EH (cell line): ENCODE results near the gene GCDH.

Experiments used
- DNase-seq: peaks from one replicate; pipeline ENCODE4 v3.0.0-alpha.2; 2015; ENCODE audit warnings: low read depth

Gene GCDH

GRCh38 chr19:12940897-12941296 is 49.9 kb downstream of the GCDH start:
- no peak for DNase-seq

DNA sequence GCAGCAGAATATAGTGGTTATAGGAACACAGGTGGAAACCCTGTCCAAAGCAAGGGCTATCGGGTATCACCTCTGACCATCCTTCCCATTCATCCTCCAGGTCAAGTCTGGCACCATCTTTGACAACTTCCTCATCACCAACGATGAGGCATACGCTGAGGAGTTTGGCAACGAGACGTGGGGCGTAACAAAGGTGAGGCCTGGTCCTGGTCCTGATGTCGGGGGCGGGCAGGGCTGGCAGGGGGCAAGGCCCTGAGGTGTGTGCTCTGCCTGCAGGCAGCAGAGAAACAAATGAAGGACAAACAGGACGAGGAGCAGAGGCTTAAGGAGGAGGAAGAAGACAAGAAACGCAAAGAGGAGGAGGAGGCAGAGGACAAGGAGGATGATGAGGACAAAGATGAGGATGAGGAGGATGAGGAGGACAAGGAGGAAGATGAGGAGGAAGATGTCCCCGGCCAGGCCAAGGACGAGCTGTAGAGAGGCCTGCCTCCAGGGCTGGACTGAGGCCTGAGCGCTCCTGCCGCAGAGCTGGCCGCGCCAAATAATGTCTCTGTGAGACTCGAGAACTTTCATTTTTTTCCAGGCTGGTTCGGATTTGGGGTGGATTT is 52.6 kb downstream of the GCDH start:
- no peak for DNase-seq

DNA sequence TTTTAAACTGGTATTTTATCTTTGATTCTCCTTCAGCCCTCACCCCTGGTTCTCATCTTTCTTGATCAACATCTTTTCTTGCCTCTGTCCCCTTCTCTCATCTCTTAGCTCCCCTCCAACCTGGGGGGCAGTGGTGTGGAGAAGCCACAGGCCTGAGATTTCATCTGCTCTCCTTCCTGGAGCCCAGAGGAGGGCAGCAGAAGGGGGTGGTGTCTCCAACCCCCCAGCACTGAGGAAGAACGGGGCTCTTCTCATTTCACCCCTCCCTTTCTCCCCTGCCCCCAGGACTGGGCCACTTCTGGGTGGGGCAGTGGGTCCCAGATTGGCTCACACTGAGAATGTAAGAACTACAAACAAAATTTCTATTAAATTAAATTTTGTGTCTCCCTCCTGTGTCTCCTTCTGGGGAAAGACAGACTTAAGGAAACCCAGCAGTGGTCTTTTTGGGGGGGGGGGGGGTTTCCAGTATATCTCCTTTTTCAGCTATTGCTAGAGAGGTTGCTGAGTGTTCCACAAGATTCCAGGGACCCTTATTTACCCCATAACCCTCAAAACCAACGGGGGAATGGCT is 53.2 kb downstream of the GCDH start:
- DNase-seq, result no peak

DNA sequence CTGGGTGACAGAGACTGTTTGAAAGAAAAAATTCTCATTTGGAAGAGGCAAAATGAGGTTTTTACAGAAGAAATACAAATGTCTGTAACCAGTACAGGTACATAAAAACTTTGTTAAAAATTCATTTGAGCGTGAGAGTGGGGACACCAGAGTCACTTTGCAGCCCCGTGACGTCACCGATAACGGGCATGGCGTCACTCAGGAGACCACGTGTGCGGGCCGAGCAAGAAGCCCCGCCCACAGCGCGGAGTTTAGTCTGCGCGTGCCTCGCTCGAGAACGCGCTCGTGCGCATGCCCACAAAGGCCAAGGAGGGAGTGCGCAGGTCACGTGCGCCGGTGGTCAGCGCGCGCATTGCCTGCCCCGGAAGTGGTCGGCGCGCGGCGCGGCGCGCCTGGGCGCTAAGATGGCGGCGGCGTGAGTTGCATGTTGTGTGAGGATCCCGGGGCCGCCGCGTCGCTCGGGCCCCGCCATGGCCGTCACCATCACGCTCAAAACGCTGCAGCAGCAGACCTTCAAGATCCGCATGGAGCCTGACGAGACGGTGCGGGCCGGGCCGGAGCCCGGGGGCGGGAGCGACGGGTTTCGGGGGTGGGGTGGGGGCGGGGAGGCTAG is 54.6 kb downstream of the GCDH start, which contains the start of gene RAD23A:
RAD23A (plus strand) TSS at position 384 of the 613 bp plus-strand sequence; CDS start at position 471, 87 bp downstream.
- DNase-seq, result peak; percentile 97

DNA sequence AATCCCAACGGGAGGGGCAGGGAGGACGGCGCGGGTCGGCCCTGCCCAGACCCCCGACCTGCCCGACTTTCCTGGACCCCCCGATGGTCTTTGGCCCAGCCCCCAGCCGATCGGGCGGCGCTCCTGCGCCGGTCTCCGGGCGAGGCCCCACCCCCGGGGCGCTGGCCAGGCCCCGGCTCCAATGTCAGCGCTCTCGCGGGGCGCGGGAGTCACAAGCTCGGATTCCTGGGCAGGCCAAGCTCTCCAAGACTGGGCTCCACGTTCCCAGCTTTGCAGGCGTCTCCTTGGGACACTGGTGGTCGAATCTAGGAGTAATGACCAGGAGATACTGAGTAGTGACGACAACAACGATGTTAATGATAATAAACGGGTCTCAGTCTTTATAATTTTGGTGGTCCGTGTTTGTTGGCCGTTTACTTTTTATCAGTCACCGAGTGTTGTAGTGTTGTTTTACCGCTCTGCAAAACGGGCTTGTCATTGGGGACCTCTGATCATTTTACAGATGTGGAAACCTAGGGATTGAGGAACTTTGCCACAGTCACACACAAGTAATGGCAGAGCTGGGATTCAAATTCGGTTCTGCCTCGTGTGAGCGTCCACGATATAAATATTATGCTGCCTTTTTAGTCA is 55.2 kb downstream of the GCDH start:
- DNase-seq, result peak; percentile 87

DNA sequence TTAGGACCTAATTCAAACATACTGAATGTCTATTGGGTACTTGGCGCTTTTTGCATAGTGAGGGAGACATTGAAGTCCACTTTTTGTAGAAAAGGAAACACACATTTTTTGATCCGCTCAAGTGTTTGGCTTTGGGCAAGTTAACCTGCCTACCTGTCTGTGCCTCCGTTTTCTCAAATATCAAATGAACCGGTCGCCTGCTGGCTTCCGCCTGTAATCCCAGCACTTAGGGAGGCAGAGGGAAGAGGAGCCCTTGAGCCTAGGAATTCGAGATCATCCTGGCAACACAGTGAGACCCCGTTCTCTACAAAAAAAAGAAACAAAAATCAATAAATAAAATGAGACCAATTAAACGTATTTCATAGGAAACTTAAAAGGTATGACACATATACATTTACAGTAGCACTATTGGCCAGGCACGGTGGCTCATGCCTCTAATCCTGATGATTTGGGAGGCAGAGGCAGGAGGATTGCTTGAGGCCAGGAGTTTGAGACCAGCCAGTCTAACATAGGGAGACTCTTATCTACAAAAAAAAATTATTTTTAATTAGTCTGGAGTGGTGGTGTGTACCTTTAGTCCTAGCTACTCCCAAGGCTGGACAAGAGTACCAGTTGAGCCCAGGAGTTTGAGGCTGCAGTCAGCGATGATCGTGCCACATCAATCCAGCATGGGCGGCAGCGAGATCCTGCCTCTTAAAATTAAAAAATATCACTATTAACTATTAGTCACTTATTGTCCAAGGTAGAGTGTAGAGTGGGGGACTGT is 56.0 kb downstream of the GCDH start:
- no peak for DNase-seq

- no peak for DNase-seq
Measured at GRCh38 chr19:12947702-12948611, 57.0 kb downstream of the GCDH start.

DNA sequence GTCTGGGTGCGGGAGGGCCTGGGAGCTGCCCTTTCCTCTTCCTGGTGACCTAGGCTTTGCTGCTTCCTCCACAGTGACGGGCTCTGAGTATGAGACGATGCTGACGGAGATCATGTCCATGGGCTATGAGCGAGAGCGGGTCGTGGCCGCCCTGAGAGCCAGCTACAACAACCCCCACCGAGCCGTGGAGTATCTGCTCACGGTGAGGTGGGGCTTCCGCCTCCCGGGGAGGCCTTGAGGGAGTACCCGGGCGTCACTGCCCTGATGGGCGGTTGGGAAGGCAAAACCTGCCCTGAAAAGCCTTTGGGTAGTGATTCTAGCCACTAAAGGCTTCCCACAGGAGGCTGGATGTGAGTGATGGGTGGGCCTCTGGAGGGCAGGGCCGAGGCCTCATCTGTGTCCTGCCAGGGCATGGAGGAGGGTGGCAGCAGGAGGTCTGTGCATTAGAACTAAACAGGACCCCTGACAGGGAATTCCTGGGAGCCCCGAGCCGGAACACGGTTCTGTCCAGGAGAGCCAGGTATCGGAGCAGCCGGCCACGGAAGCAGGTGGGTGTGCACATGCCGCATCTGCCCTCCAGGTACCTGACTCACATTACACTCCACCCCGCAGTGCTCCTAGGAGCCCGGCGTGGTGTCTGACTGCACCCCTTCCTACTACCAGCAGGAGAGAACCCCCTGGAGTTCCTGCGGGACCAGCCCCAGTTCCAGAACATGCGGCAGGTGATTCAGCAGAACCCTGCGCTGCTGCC is 57.8 kb downstream of the GCDH start:
- no peak for DNase-seq
